Fibroblast of lung (primary cell): ENCODE measurements around the gene CCDC192.

ENCODE experiments used
- CTCF ChIP-seq, 2 donors: IDR thresholded peaks in 1 of 2; conservative IDR thresholded peaks in 1 of 2; 1 replicate in 1 of 2; 2 replicates in 1 of 2; pipeline ENCODE4 v1.5.1; 2011 to 2012; ENCODE audit warnings: low read length in 2 of 2, control low read depth in 1 of 2, inconsistent platforms in 1 of 2, low read depth in 1 of 2, mild to moderate bottlenecking in 1 of 2
- EZH2 ChIP-seq: IDR thresholded peaks from 2 replicates; pipeline ENCODE4 v1.5.1; 2012; ENCODE audit warnings: low read length, control low read depth, mild to moderate bottlenecking; ENCODE audit errors: missing control alignments

DNA sequence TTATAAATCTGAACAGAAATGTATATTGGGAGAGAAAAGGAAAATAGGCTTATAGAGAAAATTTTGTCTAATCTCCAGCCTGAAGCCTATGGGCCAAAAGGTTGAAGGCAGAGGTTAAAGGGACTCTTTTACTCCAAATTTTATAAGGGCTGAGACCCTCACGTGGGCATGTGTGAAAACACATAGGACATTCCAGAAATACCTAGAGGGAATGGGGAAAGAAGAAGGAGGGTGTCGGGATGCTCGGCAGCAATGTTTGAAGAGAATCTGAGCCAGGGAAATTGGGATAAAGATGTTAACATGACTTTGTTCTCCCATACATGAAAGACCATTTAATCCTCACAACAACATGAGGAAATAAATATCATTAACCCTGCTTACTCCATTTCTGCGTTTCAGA, 278.3 kb downstream of the CCDC192 start:
- TF ChIP-seq EZH2 = no peak
- TF ChIP-seq CTCF (conservative IDR thresholded peaks at IDR 0.05 in 1 of 2, IDR thresholded peaks at IDR 0.05 in 1 of 2; ENCODE audit: low read depth in 1 of 2, low read length in 2 of 2) = no peak
